Measurements from ENCODE around the gene ZNF587B.

- TF ChIP-seq, protein P1, sequence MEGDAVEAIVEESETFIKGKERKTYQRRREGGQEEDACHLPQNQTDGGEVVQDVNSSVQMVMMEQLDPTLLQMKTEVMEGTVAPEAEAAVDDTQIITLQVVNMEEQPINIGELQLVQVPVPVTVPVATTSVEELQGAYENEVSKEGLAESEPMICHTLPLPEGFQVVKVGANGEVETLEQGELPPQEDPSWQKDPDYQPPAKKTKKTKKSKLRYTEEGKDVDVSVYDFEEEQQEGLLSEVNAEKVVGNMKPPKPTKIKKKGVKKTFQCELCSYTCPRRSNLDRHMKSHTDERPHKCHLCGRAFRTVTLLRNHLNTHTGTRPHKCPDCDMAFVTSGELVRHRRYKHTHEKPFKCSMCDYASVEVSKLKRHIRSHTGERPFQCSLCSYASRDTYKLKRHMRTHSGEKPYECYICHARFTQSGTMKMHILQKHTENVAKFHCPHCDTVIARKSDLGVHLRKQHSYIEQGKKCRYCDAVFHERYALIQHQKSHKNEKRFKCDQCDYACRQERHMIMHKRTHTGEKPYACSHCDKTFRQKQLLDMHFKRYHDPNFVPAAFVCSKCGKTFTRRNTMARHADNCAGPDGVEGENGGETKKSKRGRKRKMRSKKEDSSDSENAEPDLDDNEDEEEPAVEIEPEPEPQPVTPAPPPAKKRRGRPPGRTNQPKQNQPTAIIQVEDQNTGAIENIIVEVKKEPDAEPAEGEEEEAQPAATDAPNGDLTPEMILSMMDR (IDR thresholded peaks at IDR 0.05), result no peak
- TF ChIP-seq POLR2A (IDR thresholded peaks at IDR 0.05), result no peak
Measured at GRCh38 chr19:57817976-57818375, 12.1 kb upstream of the ZNF587B start.
